ENCODE results near the gene ZNF142.

ZNF142 gene, protein sequence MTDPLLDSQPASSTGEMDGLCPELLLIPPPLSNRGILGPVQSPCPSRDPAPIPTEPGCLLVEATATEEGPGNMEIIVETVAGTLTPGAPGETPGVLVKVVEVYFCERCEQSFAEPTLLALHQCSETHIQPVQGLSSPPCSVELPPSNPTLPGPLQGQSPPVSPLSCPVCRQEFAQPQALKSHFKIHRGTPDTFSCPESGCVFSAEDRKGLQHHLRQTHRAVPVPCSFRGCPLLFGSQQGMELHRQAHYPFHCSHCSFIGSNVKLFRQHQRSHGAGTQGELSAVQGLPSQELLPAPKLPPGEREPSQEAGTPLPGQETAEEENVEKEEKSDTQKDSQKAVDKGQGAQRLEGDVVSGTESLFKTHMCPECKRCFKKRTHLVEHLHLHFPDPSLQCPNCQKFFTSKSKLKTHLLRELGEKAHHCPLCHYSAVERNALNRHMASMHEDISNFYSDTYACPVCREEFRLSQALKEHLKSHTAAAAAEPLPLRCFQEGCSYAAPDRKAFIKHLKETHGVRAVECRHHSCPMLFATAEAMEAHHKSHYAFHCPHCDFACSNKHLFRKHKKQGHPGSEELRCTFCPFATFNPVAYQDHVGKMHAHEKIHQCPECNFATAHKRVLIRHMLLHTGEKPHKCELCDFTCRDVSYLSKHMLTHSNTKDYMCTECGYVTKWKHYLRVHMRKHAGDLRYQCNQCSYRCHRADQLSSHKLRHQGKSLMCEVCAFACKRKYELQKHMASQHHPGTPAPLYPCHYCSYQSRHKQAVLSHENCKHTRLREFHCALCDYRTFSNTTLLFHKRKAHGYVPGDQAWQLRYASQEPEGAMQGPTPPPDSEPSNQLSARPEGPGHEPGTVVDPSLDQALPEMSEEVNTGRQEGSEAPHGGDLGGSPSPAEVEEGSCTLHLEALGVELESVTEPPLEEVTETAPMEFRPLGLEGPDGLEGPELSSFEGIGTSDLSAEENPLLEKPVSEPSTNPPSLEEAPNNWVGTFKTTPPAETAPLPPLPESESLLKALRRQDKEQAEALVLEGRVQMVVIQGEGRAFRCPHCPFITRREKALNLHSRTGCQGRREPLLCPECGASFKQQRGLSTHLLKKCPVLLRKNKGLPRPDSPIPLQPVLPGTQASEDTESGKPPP (N-terminal part only)

GRCh38 chr2:218659258-218659987 is at the start of gene ZNF142, which contains the start of gene BCS1L:
Gene ZNF142, minus strand, starts transcription at chr2:218659623. Its CDS starts 3,194 bp downstream, at chr2:218656429.
Gene BCS1L, plus strand, starts transcription at chr2:218659683. Its CDS starts 1,305 bp downstream, at chr2:218660988.
- DNase-seq = peak; percentile 87

DNA sequence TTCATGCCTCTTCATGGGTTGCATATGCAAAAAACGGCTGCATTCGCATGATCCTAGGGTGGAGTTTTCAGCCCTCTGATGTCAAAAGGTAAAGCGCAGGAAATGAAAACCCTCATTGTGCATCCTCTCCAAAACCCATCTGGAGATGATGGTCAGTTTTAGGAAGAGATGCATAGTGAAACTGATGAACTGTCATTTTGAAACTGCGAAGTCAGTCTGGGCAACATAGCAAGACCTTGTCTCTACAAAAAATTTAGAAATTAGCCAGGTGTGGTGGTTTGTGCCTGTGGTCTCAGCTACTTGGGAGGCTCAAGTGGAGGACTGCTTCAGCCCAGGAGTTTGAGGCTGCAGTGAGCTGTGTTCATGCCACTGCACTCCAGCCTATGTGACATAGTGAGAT is 48.7 kb upstream of the ZNF142 start:
- DNase-seq = no peak

DNA sequence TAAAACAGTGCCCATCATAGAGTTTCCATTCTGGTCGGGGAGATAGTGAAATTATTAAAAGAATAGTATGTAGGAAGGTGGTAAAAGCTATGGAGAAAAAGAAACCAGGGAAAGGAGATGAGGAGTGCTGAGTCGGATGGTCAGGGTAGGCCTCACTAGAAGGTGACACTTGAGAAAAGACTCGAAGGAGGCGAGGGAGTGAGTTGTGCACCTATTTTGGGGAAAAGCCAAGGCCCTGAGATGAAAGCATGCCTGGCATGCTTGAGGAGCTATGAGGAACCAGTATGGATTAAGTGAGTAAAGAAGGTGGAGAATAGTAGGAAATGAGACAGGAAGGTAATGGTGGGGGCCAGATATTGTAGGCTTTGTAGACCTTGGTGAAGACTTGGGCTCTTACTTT is 43.9 kb upstream of the ZNF142 start:
- no peak for DNase-seq

DNA sequence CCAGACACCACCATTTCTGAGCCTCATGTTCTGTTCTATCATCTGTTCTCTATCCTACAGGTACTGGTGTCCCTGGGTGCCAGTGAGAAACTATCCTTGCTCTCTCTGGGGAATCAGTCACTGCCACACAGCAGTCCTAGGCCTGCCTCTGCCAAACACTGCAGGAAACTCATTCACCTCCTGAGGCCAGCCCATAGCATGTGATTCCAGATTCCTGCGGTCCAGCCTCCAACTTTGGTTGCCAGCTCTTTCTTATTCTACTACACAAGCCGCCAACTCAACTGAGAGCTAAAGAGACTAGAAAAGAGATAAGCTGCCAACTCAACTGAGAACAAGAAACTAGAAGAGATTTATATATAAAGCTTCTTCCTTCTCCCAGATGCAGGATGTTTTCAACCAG is 42.4 kb upstream of the ZNF142 start:
- DNase-seq = no peak

- DNase-seq = no peak
These were observed 39.5 kb upstream of the ZNF142 start for GRCh38 chr2:218698885-218699284.

- DNase-seq = no peak
These were observed 35.2 kb upstream of the ZNF142 start for GRCh38 chr2:218694405-218695145.

GRCh38 chr2:218691234-218691633 is 31.8 kb upstream of the ZNF142 start:
- no peak for DNase-seq

- DNase-seq = peak; percentile 41
These were observed 28.1 kb upstream of the ZNF142 start for GRCh38 chr2:218687400-218688060.

DNA sequence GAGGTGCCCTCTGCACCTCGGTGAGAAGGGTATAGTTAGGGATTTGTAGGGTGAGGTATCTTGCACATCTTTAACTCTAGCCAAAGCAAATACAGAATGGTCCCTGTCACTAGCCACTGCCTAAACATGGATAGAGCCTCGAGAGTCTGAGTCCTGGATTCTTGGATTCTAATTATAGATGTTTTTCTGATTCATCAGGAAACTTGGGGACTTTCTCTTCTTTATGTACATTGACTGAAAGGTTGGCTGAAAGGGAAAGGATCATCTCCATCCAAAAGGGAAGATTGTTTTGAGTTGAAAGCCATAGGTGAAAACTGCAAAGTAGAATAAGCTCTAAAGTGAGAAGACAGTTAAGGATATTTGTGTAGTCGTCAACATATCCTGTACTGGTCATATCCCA is 20.6 kb upstream of the ZNF142 start:
- DNase-seq = no peak

DNA sequence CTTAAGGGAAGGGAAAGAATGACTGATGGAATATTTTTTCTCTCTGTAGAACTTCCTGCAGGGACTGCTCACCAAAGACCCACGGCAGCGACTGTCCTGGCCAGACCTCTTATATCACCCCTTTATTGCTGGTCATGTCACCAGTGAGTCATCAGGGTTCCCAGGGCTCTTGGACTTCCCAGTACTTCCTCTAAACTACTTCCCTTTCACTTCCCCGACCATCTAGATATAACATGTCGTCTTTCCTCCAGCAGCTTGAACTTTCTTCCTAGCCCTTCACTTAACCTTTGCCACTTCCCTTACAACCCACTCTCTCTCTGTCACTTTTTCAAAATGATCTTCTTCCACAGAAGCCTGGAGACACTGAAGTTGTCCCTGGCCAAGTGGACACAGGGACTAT is 19.7 kb upstream of the ZNF142 start:
- DNase-seq = no peak

DNA sequence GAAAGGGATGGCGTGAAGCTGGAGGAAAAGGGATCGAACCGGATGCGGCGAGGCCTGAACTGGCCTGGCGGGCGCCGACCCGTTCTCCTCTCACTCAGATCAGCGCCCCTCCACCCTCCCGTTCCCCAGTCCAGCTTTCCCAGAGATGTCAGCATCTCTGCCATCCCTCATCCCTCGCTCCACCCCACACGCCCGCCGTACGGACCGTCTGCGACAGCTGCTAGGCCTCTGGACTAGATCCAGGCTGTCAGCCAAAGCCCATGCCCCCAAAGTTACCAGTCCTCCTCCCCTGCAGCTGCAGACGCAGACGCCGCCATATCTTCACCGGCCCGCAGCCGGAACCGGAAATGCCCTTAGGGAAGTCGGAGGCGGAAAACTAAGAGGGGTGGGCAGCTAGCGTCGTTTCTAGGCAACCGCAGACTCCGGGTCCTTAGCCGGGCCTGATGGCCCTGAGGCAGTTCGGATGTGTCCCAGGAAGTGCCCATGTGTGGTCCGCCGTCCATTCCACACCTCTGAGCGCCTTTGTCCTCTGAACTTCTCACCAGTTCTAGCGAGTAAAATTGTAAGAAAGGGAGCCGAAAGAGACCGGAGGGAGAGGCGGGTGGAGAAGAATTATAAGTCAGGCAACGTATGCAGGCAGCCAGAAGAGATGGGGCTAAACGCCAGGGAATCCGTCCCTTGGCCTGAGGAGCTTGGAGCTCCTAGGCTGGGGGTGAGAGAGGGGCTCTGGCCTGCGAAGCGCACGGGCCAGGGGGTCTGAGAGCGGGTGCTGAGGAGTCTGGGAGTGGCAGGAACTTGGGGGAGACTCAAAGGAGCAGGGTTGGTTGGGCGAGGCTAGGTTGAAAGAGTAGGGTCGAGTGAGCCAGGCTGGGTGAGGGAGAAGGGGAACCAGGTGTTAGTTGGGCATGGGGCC is 12.5 kb upstream of the ZNF142 start, which contains the start of the genes RNF25 and STK36:
Gene RNF25 (minus strand): TSS at position 349 of the 913 bp plus-strand sequence. CDS start 32 bp downstream, at position 317.
Gene STK36 (plus strand): TSS at position 433 of the 913 bp plus-strand sequence. CDS start 744 bp downstream, outside the sequence.
- DNase-seq = peak; percentile 88

GRCh38 chr2:218671097-218671653 is 11.8 kb upstream of the ZNF142 start:
- DNase-seq = no peak

GRCh38 chr2:218664653-218665052 is 5.2 kb upstream of the ZNF142 start:
- DNase-seq = no peak

DNA sequence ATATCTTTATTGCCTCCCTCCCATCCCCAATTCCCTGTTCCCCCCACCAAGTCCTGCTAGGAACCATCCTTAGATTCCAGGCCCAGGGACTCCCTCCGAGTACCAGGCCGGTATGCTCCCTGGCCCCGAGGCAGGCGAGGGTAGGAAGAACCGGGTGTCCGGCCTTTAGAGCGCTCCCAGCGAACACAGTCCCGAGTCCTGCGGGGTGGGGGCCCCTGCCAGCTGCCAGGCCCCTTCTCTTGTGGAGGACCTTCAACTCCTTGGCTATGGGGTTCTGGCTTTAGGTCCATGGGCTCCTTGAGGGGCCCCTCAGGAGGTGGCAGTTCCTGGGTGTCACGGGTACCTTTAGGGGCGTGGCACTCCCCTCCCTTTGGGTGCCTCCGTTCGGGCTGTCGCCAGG is 4.5 kb upstream of the ZNF142 start:
- no peak for DNase-seq

DNA sequence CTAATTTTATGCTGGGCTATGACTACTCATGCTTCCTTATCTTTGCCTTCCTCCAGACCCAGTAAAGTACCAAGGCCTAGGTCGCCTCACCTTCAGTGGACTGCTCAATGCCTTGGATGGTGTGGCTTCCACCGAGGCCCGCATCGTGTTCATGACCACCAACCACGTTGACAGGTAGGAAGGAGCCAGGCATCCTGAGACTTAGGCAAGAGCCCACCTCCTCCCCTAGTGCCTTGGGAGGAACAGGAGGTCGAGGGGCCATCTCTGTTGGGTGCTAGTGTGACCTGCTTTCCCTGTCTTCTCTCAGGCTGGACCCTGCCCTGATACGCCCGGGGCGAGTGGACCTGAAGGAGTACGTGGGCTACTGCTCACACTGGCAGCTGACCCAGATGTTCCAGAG is 3.4 kb upstream of the ZNF142 start:
- no peak for DNase-seq

GRCh38 chr2:218662377-218662776 is 3.0 kb upstream of the ZNF142 start:
- no peak for DNase-seq

- DNase-seq = no peak
These were observed 550 bp upstream of the ZNF142 start for GRCh38 chr2:218659988-218660358.

DNA sequence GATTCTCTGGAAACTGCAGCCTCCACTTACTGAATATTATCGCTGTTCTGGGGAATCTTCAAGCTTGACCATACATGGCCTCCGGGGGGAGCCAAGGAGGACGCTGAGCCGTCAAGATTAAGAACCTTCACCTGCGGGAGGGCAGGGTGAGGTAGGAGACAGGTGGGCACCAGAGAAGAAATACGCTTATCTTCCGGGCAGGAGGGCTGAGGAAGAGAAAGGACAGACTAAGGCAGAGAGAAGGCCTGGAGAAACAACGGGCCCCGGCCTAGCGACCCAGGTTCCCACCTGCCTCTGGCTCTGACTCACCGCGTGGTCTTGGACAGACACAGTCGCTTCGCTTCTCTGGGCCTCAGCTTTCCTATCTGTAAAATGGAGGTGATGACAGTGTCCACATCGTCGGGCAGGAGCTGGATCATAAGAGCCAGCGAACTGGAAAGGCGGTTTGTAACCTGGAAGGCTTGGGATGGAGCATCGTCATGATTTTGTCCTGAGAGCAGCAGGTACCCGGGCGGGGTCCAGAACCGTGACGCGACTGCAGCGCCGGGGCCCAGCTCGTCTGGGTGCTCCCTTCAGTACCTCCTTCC is 659 bp downstream of the ZNF142 start:
- peak; percentile 57 for DNase-seq

DNA sequence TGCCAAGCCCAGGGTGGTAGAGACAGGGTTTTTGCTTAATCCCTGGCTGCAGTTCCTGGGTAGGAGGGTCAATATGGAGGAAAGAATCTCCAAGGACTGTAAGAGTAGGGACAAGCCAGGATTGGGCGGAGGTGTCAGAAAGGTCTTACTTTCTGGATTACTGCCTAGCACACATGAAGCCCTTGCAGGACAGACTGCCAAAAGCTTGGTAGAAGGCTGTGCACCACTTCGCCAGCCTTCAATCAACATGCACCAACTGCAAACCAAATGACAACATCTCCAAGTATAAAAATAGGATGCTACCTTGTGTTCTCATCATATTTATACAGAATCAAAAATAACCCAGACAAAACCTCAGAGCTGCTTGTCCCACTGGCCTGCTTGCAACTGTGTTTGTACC is 3.7 kb downstream of the ZNF142 start:
- DNase-seq = no peak

All from NCI-H146 (cell line).